Activated naive CD4-positive, alpha-beta T cell treated with anti-CD3 and anti-CD28 coated beads, Interleukin-2, amount 50 U/mL, for 16 hours (primary cell): ENCODE measurements around the gene LITAFD.
A peak's percentile ranks its signal among the peaks of the same experiment; 100 is the strongest.

Experiments
- DNase-seq: peaks from one replicate; pipeline ENCODE4 v3.0.0-alpha.2; 2020

LITAFD gene

GRCh38 chr16:8921347-8921984, 39.3 kb downstream of the LITAFD start:
- DNase-seq, result no peak

- no peak for DNase-seq
Measured at GRCh38 chr16:8923199-8923598, 41.0 kb downstream of the LITAFD start.

- DNase-seq, result no peak
Measured at GRCh38 chr16:8924214-8924613, 42.1 kb downstream of the LITAFD start.

GRCh38 chr16:8925455-8925854, 43.3 kb downstream of the LITAFD start:
- DNase-seq, result no peak

GRCh38 chr16:8926827-8927226, 44.7 kb downstream of the LITAFD start:
- DNase-seq, result no peak

GRCh38 chr16:8928467-8928957, 46.4 kb downstream of the LITAFD start:
- DNase-seq, result no peak

- no peak for DNase-seq
Measured at GRCh38 chr16:8929086-8929748, 47.1 kb downstream of the LITAFD start.

- DNase-seq, result peak; percentile 49
Measured at GRCh38 chr16:8931859-8932258, 49.7 kb downstream of the LITAFD start.

- DNase-seq, result no peak
Measured at GRCh38 chr16:8934601-8935000, 52.5 kb downstream of the LITAFD start.
